ENCODE data around the gene CLDN25.

Gene CLDN25

DNA sequence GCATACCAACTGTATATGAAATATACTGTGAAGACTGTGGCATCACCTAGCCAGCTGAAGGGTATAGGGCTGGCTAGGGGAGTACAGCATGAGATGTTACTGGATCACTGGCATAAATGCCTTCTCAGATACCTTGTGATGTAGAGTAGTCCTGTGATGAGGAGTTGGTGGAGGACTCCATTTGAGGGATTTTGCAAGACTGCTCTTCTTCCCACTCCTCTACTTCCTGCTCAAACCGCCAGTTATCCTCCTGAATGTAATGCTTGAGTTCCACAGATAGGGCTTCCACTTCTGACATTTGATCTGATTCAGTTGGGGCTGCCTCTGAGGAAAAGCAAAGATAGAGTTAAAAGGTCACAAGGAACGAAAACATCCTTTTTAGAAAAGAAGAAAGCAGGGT is 29.3 kb downstream of the CLDN25 start:
- DNase-seq (ENCODE audit: low read depth): no peak

DNA sequence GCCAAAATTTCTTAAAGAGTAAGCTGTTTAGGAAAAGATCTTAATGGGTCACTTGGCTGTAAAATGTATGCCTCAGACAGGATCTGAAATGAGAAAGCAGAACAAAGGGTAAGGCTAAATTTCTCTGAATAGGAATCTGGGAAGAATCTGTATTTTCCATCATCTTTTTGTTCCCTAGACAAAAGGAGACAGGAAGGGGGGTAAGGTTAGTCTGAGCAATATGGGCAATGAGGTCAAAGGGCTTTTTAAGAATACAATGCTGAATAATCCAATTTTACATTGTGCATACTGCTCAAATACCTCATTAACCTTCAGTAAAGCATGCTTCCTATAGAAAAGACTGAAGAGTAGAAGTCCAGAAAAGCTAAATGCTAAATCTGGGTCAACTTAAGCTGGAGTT is 34.6 kb downstream of the CLDN25 start:
- no peak for DNase-seq (ENCODE audit: low read depth)

DNA sequence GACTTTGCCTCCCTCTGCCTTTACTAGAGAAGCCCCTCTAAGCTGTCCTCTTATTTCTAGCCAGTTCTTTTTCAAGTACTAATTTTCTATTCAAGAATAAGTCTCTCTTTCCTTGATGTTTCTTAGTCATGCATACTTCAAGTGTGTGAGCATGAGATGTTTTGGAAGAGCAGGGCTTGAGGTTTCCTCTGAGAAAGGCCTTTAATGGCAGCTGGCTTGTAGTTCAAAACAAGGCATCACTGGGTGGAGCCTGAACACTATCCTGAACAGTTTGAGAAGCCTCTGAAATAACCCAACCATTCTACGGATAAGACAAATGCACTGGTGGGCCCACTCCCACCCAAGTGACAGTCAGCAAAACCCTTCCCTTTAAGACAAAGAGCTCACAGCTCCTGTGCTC is 37.6 kb downstream of the CLDN25 start:
- DNase-seq (ENCODE audit: low read depth): no peak

DNA sequence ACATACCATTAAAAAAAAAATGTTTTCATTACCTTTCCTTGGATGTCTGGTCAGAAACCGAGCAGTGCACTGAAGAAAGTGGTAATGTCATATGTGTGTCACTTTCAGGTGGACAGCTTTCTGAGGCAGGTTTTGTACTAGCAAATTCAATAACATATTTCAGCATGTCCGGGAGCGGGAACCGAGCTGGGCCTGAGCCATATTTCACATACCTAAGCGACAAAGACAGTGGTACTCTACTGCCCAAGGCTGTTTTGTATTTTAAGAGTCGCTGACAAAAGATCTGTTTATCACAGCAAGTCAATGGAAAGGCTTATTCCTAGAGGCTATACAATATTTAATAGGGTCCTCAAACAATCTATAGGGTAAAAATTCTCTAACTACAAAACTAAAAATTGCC is 38.0 kb downstream of the CLDN25 start:
- DNase-seq (ENCODE audit: low read depth): no peak

DNA sequence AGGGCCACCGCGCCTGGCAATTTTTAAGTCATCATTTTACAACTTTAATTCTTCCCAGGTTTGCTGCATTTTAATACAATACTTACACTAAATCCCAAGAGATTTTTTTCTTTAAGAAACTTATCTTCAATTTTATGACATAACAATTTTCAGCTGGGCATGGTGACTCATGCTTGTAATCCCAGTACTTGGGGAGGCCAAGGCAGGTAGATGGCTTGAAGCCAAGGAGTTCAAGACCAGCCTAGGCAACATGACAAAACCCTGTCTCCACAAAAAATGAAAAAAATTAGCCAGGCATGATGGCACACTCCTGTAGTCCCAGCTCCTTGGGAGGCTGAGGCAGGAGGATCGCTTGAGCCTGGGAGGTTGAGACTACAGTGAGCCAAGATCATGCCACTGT is 38.8 kb downstream of the CLDN25 start:
- no peak for DNase-seq (ENCODE audit: low read depth)

DNA sequence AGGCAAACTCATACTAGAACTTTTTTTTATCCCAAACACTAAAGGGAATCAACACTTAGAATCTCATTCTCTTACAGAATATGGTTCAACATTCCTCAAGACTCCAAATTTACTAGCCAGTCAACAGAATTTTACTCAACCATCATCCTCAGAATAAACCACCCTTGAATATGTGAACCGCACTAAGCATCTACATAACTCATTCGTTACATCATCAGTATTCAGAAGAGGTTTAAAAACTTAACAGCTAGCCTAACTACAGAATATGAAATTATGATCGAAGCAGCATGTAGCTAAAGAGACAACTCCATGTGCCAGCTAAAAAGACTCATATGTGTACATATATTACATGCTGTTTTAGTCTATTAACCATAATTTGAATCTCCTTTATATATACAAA is 47.9 kb downstream of the CLDN25 start:
- no peak for DNase-seq (ENCODE audit: low read depth)

DNA sequence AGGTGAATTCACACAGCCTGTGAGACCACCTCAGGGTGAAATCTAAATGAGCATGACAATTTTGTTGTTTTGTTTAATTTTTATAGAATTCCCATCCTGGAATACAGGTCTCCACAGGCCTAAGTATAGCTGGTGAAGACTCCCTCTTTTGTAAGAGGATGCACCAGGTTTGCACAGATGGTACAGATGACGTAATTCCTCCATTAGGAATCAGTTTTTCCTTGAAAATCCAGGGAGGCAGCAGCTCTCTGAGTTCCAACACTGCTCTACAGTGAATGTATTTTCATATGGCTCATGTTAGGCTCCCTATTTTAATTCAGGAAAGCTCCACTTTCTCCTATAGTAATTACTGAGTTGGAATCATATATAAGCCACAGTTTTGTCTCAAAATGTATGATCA is 48.6 kb downstream of the CLDN25 start:
- no peak for DNase-seq (ENCODE audit: low read depth)

DNA sequence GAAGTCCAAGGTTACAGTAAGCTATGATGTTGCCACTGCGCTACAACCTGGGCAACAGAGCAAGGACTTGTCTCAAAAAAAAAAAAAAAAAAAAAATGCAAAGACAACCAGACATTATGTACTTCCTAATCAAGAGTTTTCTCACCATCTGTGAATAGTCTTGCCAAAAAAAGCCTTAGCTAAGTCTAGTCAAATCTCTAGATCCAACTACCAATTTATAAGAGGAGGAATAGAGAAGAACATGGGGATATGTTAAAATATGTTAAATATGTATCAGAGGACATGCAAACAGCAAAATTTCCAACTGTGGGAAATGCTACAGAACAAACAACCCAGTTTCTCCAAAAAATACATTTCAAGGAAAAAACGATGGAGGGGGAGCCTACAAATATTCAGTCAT is 50.2 kb downstream of the CLDN25 start:
- no peak for DNase-seq (ENCODE audit: low read depth)
